Testis (tissue), 3 donors: Measurements from ENCODE around the gene ZBTB7C. TPM values are rescaled to one million over a fixed set of nuclear protein-coding genes. Genes with fewer than 3 reads are reported as not detected.

Experiments
- DNase-seq: peaks from one replicate; pipeline ENCODE4 v3.0.0-alpha.2; 2019
- H3K27ac ChIP-seq, 2 donors: fragments of 200-600 bp; sonication (generic); one replicate each; pipeline ENCODE4 v1.5.1; 2019
- H3K27me3 ChIP-seq: fragments of 200-600 bp; sonication (generic); one replicate; pipeline ENCODE4 v1.5.1; 2019
- H3K36me3 ChIP-seq: fragments of 200-600 bp; sonication (generic); one replicate; pipeline ENCODE4 v1.5.1; 2017; ENCODE audit warnings: low read depth; ENCODE audit errors: missing control alignments
- H3K4me1 ChIP-seq: fragments of 200-600 bp; sonication (generic); one replicate; pipeline ENCODE4 v1.5.1; 2019
- H3K4me3 ChIP-seq, 2 donors: fragments of 200-600 bp; sonication (generic); one replicate each; pipeline ENCODE4 v1.5.1; 2017 to 2019
- H3K9me3 ChIP-seq: fragments of 200-600 bp; sonication (generic); one replicate; pipeline ENCODE4 v1.5.1; 2017
- CTCF ChIP-seq, 3 experiments: fragments of 450-650 bp in 2 of 3; fragments of 200-600 bp in 1 of 3; sonication (generic) in 1 of 3; IDR thresholded peaks; one replicate each; pipeline ENCODE4 v1.5.1; 2016 to 2019; ENCODE audit warnings: antibody characterized with exemption in 3 of 3, mild to moderate bottlenecking in 2 of 3, moderate library complexity in 1 of 3
- POLR2A ChIP-seq: fragments of 450-650 bp; IDR thresholded peaks from one replicate; pipeline ENCODE4 v1.6.1; 2017; ENCODE audit warnings: antibody characterized with exemption, mild to moderate bottlenecking, moderate library complexity
- WGBS, 2 donors: methylation state at CpG; one replicate each; pipeline ENCODE4 v1.1.5; 2018; 5-methylcytosine and 5-hydroxymethylcytosine counted together
- intact Hi-C: fragments of 100-400 bp; cut with DNase I; formaldehyde crosslinking; loops from one replicate; pipeline ENCODE4 v1.15.1; 2023; ENCODE audit warnings: low total_unique reads
- polyA plus RNA-seq: library from polyadenylated mRNA; stranded (reverse); fragments of 350-450 nt; fragmentation: Illumina TruSeq; extraction: RNeasy Lipid Tissue Mini Kit (QIAGEN cat#74804); gene quantifications from one replicate; pipeline ENCODE4 v1.2.3, GENCODE V29; 2014; ENCODE audit warnings: low read depth, low replicate concordance; ENCODE audit not compliant: insufficient read depth
- total RNA-seq, 2 donors: library from RNA; depleted of rRNA; stranded (reverse); fragments of >200 nt; gene quantifications; one replicate each; pipeline ENCODE4 v1.2.3, GENCODE V29; 2016

Gene ZBTB7C
- total and polyA plus RNA-seq, 3 donors from 2014 or later: 14.1 to 65.4 (median 42.4) TPM

GRCh38 chr18:48250918-48251317 lies 158.3 kb downstream of the ZBTB7C start:
- intact Hi-C loops: no loop called here
- 86 to 94% methylated on average over 3 of the region's 3 CpGs for WGBS, 2 donors
- DNase-seq: no peak

GRCh38 chr18:48250362-48250907 lies 158.7 kb downstream of the ZBTB7C start:
- no peaks in the 10 kb centered on the region for H3K4me1 ChIP-seq
- no peaks in the 10 kb centered on the region for H3K27me3 ChIP-seq
- no peaks in the 10 kb centered on the region for H3K9me3 ChIP-seq
- TF ChIP-seq CTCF (IDR thresholded peaks at IDR 0.05): no peak
- TF ChIP-seq POLR2A: no peak
- H3K4me3 ChIP-seq: no peak overlapping the region
- no peak for DNase-seq
- 73 to 78% methylated on average over 1 of the region's 1 CpG for WGBS, 2 donors
- no peaks in the 10 kb centered on the region for H3K36me3 ChIP-seq
- intact Hi-C loops: no loop called here
- no peak overlapping the region for H3K27ac ChIP-seq

More at GRCh38 chr18:48250918-48251317, 158.3 kb downstream of the ZBTB7C start:
- Histone ChIP-seq H3K4me1 (no peaks in the 10 kb centered on the region), H3K4me3 (no peak overlapping the region), H3K36me3 (no peaks in the 10 kb centered on the region), H3K27ac (no peak overlapping the region), H3K9me3 (no peaks in the 10 kb centered on the region), H3K27me3 (no peaks in the 10 kb centered on the region)
- no peak for TF ChIP-seq CTCF (IDR thresholded peaks at IDR 0.05)
- no peak for TF ChIP-seq POLR2A

GRCh38 chr18:48249854-48250253 lies 159.3 kb downstream of the ZBTB7C start:
- intact Hi-C loops: no loop called here
- no peaks in the 10 kb centered on the region for H3K36me3 ChIP-seq
- TF ChIP-seq CTCF (IDR thresholded peaks at IDR 0.05): no peak
- TF ChIP-seq POLR2A: no peak
- H3K27me3 ChIP-seq: no peaks in the 10 kb centered on the region
- H3K27ac ChIP-seq: no peak overlapping the region
- 83 to 89% methylated on average over 5 of the region's 5 CpGs for WGBS, 2 donors
- no peaks in the 10 kb centered on the region for H3K9me3 ChIP-seq
- no peak for DNase-seq
- H3K4me1 ChIP-seq: no peaks in the 10 kb centered on the region
- no peak overlapping the region for H3K4me3 ChIP-seq

GRCh38 chr18:48244530-48244929 lies 164.7 kb downstream of the ZBTB7C start:
- DNase-seq: no peak
- Histone ChIP-seq H3K9me3 (no peaks in the 10 kb centered on the region), H3K4me1 (no peaks in the 10 kb centered on the region), H3K27me3 (no peaks in the 10 kb centered on the region), H3K27ac (no peak overlapping the region), H3K36me3 (no peaks in the 10 kb centered on the region), H3K4me3 (no peak overlapping the region)
- intact Hi-C loops: no loop called here
- TF ChIP-seq CTCF (IDR thresholded peaks at IDR 0.05) (no peak), POLR2A (no peak)

- intact Hi-C loops: no loop called here
- Histone ChIP-seq H3K27me3 (no peaks in the 10 kb centered on the region), H3K27ac (no peak overlapping the region), H3K9me3 (no peaks in the 10 kb centered on the region), H3K4me3 (no peak overlapping the region), H3K36me3 (no peaks in the 10 kb centered on the region), H3K4me1 (no peaks in the 10 kb centered on the region)
- no peak for DNase-seq
- 79 to 82% methylated on average over 3 of the region's 3 CpGs for WGBS, 2 donors
- no peak for TF ChIP-seq POLR2A
- no peak for TF ChIP-seq CTCF (IDR thresholded peaks at IDR 0.05)
These were observed 170.5 kb downstream of the ZBTB7C start for GRCh38 chr18:48238636-48239035.
